Lower lobe of right lung (tissue), 2 donors: ENCODE data around the gene OBSL1. TPM values are rescaled to one million over a fixed set of nuclear protein-coding genes. Genes with fewer than 3 reads are reported as not detected.

Experiments
- ATAC-seq, 2 donors: fragments of 200-7000 bp; cut with Tn5 transposase; one replicate each; pipeline ENCODE4 v1.9.1; 2020 to 2022; ENCODE audit warnings: mild to moderate bottlenecking in 2 of 2, moderate library complexity in 2 of 2
- DNase-seq: peaks from one replicate; pipeline ENCODE4 v3.0.0-alpha.2; 2020
- H3K27ac ChIP-seq: fragments of 200-600 bp; one replicate; pipeline ENCODE4 v1.8.0; 2022
- H3K27me3 ChIP-seq: fragments of 200-600 bp; one replicate; pipeline ENCODE4 v1.8.0; 2022; ENCODE audit warnings: low read depth
- H3K36me3 ChIP-seq: fragments of 200-600 bp; one replicate; pipeline ENCODE4 v1.8.0; 2022; ENCODE audit warnings: mild to moderate bottlenecking
- H3K4me1 ChIP-seq: fragments of 200-600 bp; one replicate; pipeline ENCODE4 v1.8.0; 2022
- H3K4me3 ChIP-seq: fragments of 200-600 bp; one replicate; pipeline ENCODE4 v1.8.0; 2022; ENCODE audit warnings: mild to moderate bottlenecking
- H3K9me3 ChIP-seq: fragments of 200-600 bp; one replicate; pipeline ENCODE4 v1.8.0; 2022
- intact Hi-C: fragments of 100-400 bp; cut with DNase I; formaldehyde crosslinking; loops from one replicate; pipeline ENCODE4 v1.11.0; 2022
- total RNA-seq: library from RNA; stranded (reverse); fragmentation: NEBNext Ultra II Directional; extraction: Animal tissue kit (Norgen Biotek cat#: 25700); gene quantifications from one replicate; pipeline ENCODE4 v1.2.1, GENCODE V29; 2021
- TF ChIP-seq, protein P1 (sequence below): fragments of 200-600 bp; IDR thresholded peaks from one replicate; pipeline ENCODE4 v1.8.0; 2022; ENCODE audit warnings: antibody characterized with exemption, mild to moderate bottlenecking
- donor health status: DM: no; HTN: yes; CAD: no; lungs with severe emphysema.

Gene OBSL1
- total RNA-seq, 1 donor from 2014 or later = 49.4 TPM

DNA sequence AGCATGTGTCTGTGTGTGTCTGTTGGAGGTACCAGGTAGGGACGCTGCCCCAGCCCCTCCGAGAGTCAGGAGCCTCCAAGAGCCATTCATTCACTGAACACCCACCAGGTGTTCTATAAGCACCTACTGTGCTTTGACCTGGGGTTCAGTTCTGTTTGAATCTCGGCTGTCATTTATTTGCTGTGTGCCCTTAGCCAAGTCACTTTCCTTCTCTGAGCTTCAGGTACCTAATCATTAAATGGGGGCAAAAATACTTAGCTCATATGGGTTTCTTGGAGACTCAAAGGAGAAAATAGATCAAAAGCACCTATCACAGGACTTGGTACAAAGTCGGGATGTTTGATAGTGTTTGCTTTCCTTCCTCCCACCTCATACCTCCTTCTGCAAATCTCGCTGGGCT lies 43.9 kb downstream of the OBSL1 start:
- no peaks in the 10 kb centered on the region for H3K9me3 ChIP-seq
- no peak for DNase-seq
- TF ChIP-seq, protein P1, sequence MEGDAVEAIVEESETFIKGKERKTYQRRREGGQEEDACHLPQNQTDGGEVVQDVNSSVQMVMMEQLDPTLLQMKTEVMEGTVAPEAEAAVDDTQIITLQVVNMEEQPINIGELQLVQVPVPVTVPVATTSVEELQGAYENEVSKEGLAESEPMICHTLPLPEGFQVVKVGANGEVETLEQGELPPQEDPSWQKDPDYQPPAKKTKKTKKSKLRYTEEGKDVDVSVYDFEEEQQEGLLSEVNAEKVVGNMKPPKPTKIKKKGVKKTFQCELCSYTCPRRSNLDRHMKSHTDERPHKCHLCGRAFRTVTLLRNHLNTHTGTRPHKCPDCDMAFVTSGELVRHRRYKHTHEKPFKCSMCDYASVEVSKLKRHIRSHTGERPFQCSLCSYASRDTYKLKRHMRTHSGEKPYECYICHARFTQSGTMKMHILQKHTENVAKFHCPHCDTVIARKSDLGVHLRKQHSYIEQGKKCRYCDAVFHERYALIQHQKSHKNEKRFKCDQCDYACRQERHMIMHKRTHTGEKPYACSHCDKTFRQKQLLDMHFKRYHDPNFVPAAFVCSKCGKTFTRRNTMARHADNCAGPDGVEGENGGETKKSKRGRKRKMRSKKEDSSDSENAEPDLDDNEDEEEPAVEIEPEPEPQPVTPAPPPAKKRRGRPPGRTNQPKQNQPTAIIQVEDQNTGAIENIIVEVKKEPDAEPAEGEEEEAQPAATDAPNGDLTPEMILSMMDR = no peak
- no peak for ATAC-seq
- peaks cover 98% of the 10 kb centered on the region for H3K27me3 ChIP-seq
- H3K27ac ChIP-seq = no peak overlapping the region
- peaks cover 5% of the 10 kb centered on the region for H3K4me1 ChIP-seq
- intact Hi-C loops = no loop called here
- no peaks in the 10 kb centered on the region for H3K36me3 ChIP-seq
- no peak overlapping the region for H3K4me3 ChIP-seq

- TF ChIP-seq, protein P1 = no peak
- H3K9me3 ChIP-seq = no peaks in the 10 kb centered on the region
- peaks cover 98% of the 10 kb centered on the region for H3K27me3 ChIP-seq
- ATAC-seq (peak in 1 of 2 donors; percentile 31), DNase-seq (no peak)
- no peak overlapping the region for H3K27ac ChIP-seq
- peaks cover 5% of the 10 kb centered on the region for H3K4me1 ChIP-seq
- H3K36me3 ChIP-seq = no peaks in the 10 kb centered on the region
- intact Hi-C loops = no loop called here
- H3K4me3 ChIP-seq = no peak overlapping the region
These were observed 44.3 kb downstream of the OBSL1 start for GRCh38 chr2:219527076-219527394.

DNA sequence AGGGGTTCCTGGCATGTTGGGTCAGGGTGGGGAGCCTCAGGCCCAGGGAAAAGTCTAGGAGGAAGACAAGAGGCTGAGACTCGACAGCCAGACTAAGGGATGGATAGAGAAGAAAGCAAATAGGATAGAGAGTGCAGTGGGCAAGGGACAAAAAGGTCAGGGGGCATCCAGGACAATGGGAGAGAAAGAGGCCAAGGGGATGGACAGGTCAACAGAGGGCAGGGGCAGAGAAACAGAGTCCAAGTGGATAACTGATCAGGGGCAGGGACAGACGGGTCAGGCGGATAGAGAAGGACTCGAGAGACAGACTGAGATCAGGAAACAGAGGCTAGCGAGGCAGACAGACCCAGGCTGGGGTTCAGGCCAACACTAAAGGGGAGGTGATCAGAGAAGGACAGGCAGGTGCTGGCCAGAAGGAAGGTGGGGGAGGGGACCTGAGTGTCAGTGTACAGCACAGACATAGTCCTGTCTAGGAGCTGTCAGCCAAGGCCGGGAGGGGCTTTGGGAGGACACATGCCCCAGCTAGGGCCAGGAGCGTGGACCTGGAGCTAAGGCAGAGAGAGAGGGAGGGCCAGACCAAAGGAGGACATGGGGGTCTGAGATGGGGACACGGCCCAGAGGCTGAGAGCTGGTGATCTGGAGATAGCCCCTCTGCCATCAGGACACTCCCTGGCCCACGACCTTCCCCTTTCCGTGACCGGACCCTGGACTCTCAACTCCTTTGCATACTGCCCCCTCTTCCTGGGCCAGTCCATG lies 44.8 kb downstream of the OBSL1 start:
- Histone ChIP-seq H3K9me3 (no peaks in the 10 kb centered on the region), H3K27me3 (peaks cover 98% of the 10 kb centered on the region), H3K36me3 (no peaks in the 10 kb centered on the region), H3K27ac (no peak overlapping the region), H3K4me3 (no peak overlapping the region), H3K4me1 (peaks cover 5% of the 10 kb centered on the region)
- DNase-seq (no peak), ATAC-seq (no peak)
- TF ChIP-seq, protein P1 = no peak
- intact Hi-C loops = no loop called here

DNA sequence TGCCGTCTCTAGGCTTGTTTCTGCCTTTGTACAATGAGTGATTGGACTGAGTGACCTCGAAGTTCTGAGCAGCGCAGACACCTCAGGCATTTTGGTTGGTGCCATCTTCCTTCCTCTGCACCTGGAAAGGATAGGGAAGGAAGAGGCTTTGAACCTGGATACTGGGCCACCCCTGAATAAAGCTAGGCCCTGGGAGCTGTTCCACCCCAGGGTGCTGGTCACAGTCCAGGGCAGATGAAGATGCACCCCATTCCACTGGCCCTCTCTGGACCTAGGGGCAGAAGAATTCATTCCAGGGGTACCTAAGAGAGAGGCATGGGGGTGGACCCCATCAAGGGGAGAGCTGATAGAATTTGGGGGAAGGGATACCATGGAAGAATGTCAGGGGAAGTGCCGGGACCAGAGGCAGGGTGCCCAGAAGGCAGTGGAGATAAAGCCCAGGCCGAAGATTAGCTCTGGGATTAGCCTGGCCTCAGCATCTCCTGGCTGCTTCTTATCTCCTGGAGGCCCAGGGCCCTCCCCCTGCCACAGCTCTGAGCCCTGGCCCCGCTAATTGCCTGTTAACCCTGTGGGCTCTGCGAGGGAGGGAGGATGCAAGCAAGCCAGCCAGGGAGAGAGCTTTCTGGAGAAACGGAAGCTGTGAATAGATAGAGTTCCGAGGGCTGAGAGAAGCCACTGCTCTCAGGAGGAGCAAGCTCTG lies 45.7 kb downstream of the OBSL1 start:
- Histone ChIP-seq H3K4me3 (no peak overlapping the region), H3K36me3 (no peaks in the 10 kb centered on the region), H3K4me1 (peaks cover 5% of the 10 kb centered on the region), H3K9me3 (no peaks in the 10 kb centered on the region), H3K27me3 (peaks cover 96% of the 10 kb centered on the region), H3K27ac (no peak overlapping the region)
- TF ChIP-seq, protein P1 = no peak
- no peak for ATAC-seq
- intact Hi-C loops = no loop called here
- DNase-seq = no peak

DNA sequence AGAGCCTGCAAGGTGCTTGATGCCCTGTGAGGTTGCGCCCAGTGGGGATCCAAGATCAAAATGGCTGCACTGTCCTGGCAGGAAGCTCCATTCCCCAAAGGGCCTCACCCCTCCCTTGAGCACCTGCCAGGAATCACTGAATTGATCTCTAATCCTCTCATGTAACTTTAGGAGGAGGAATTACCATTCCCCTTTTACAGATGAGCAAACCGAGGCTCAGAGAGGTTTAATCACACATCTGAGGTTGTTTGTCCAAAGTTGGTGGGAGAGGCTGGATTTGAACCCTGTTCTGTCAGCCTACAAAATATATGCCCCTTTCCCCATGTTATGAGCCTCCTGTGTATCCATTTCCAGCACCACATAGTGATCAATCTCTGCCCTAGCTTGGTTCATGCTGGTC lies 46.5 kb downstream of the OBSL1 start:
- no peak for DNase-seq
- Histone ChIP-seq H3K27me3 (peaks cover 96% of the 10 kb centered on the region), H3K36me3 (no peaks in the 10 kb centered on the region), H3K4me1 (peaks cover 5% of the 10 kb centered on the region), H3K27ac (no peak overlapping the region), H3K4me3 (no peak overlapping the region), H3K9me3 (no peaks in the 10 kb centered on the region)
- intact Hi-C loops = no loop called here
- TF ChIP-seq, protein P1 = no peak
- ATAC-seq = no peak
